ENCODE measurements around the gene PRSS33. TPM values are rescaled to one million over a fixed set of nuclear protein-coding genes. Genes with fewer than 3 reads are reported as not detected.
A peak's percentile ranks its signal among the peaks of the same experiment; 100 is the strongest.

The PRSS33 gene
- total RNA-seq, 6 experiments from 2014 or later: not detected

GRCh38 chr16:2777903-2778629 lies 9.3 kb downstream of the PRSS33 start:
- DNase-seq: no peak
- peaks cover 21% of the 10 kb centered on the region for H3K36me3 Mint-ChIP-seq (ENCODE audit: low read depth)
- TF ChIP-seq, protein P1, sequence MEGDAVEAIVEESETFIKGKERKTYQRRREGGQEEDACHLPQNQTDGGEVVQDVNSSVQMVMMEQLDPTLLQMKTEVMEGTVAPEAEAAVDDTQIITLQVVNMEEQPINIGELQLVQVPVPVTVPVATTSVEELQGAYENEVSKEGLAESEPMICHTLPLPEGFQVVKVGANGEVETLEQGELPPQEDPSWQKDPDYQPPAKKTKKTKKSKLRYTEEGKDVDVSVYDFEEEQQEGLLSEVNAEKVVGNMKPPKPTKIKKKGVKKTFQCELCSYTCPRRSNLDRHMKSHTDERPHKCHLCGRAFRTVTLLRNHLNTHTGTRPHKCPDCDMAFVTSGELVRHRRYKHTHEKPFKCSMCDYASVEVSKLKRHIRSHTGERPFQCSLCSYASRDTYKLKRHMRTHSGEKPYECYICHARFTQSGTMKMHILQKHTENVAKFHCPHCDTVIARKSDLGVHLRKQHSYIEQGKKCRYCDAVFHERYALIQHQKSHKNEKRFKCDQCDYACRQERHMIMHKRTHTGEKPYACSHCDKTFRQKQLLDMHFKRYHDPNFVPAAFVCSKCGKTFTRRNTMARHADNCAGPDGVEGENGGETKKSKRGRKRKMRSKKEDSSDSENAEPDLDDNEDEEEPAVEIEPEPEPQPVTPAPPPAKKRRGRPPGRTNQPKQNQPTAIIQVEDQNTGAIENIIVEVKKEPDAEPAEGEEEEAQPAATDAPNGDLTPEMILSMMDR (IDR thresholded peaks at IDR 0.05): no peak
- H3K4me3 Mint-ChIP-seq: peak overlapping the region; percentile 93
- H3K9me3 Mint-ChIP-seq: no peaks in the 10 kb centered on the region
- peaks cover 7% of the 10 kb centered on the region for H3K27me3 Mint-ChIP-seq (ENCODE audit: insufficient read depth)
- H3K4me1 Mint-ChIP-seq (ENCODE audit: low read depth): peaks cover 30% of the 10 kb centered on the region
- H3K27ac Mint-ChIP-seq: peak overlapping the region; percentile 95

DNA sequence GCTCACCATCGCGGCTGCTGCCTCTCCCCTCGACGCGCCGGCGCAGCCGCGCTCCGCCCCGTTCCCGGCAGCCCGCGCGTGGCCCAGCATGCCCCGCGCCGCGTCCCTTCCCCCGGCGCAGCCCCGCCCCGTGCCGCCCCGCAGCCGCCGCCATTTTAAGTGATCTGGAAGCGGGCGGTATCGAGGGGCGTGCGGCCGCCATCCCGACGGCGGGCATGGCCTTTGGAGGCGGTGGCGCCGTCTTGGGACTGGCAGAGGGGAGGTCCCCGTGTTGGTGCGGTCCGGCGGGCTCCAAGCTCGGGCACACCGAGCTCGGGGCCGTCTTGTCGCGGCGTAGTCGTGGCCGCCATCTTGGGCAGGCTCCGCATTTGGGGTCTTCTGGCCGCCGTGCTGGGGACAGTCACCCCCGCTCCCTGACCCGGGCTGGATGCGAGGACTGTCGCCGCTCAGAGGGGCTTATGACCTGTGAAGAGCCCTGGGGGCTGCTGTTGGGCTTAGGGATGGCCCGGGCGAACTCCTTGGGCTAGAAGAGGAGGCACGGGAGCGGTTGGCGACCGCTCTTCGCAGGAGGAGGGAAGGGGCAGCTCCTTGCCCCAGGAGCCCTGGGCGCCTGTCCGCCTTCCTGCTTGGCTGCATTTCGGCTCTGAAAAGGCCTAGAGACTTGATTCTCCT lies 10.0 kb downstream of the PRSS33 start, which contains the start of gene ELOB:
Gene ELOB (minus strand): TSS at position 50 of the 672 bp plus-strand sequence. CDS start 41 bp downstream, at position 9.
- TF ChIP-seq, protein P1 (IDR thresholded peaks at IDR 0.05): no peak
- peak within 1 kb of the TSS; percentile 100 for H3K4me3 Mint-ChIP-seq

DNA sequence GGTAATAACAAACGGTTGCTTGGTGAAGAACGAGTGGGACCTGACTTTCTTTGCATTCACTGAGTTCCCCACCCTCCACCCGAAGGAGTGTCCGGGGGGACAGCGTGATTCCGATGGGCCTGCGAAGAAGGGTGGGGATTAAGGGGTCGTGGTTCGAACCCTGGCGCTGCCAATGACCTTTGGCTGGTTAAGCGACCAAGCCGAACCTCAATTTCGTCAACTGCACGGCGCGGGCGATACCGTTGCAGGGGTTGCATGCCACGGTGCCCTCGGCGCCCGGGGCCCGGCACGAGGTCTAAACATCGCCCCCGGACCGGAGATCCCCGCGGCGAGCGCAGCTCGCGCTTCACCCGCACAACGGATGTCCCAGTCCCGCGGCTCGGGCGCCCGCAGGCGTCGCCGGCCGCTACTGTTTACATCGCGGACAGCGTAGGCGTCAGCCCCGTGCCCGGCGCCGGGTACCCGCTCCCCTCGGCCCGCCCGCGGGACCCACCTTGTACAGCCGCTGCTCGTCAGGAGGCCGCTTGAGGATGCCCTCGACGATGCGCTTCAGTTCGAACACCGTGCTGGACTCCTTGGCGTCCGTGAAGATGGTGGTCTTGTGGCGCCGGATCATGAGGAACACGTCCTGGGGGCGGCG lies 10.7 kb downstream of the PRSS33 start:
- H3K27ac Mint-ChIP-seq: peak overlapping the region; percentile 91
- H3K4me3 Mint-ChIP-seq: peak overlapping the region; percentile 100
- no peaks in the 10 kb centered on the region for H3K9me3 Mint-ChIP-seq
- TF ChIP-seq, protein P1 (IDR thresholded peaks at IDR 0.05): no peak
- peaks cover 33% of the 10 kb centered on the region for H3K36me3 Mint-ChIP-seq (ENCODE audit: low read depth)
- peaks cover 7% of the 10 kb centered on the region for H3K27me3 Mint-ChIP-seq (ENCODE audit: insufficient read depth)
- no peak for DNase-seq
- peaks cover 42% of the 10 kb centered on the region for H3K4me1 Mint-ChIP-seq (ENCODE audit: low read depth)

More for the DNA sequence above, 10.0 kb downstream of the PRSS33 start, which contains the start of gene ELOB:
- Mint-ChIP-seq H3K36me3 (ENCODE audit: low read depth) (peaks cover 28% of the 10 kb centered on the region), H3K27me3 (ENCODE audit: insufficient read depth) (peaks cover 7% of the 10 kb centered on the region), H3K9me3 (no peaks in the 10 kb centered on the region), H3K4me1 (ENCODE audit: low read depth) (peaks cover 37% of the 10 kb centered on the region), H3K27ac (peak within 1 kb of the TSS; percentile 95)
- DNase-seq: peak; percentile 70

DNA sequence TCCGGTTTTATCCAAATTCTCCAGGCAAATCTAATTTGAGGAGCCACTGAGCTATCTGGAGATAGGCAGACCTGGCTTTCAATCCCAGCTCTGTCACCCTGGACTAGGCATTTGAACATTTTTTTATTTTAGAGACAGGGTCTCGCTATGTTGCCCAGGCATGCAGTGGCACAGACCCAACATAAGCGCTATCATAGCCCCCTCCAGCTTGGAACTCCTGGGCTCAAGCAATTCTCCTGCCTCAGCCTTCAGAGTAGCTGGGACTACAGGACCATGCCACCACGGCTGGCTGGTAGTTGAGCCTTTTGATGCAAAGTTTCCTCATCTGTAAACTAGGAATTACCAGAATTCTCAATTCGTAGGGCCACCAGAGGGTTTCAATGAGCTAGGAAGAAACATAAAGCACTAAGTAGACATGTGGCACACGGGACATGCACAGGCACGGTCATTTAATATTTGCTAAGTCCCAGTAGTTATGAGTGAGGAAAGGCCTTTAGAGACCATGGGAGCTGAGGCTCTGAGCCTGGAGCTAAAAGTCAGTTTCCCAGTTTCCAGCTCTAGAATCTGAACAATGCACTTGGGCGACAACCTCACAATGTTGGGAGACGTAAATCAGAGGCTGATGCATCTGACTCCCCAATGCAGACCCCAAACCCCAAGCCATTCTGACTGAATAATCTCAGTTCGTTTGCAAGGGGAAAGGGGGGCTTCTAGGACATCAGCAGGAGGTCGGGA lies 11.4 kb downstream of the PRSS33 start:
- no peak for DNase-seq
- peak overlapping the region; percentile 91 for H3K27ac Mint-ChIP-seq
- peaks cover 42% of the 10 kb centered on the region for H3K4me1 Mint-ChIP-seq (ENCODE audit: low read depth)
- H3K36me3 Mint-ChIP-seq (ENCODE audit: low read depth): peaks cover 33% of the 10 kb centered on the region
- TF ChIP-seq, protein P1 (IDR thresholded peaks at IDR 0.05): no peak
- no peaks in the 10 kb centered on the region for H3K9me3 Mint-ChIP-seq
- H3K27me3 Mint-ChIP-seq (ENCODE audit: insufficient read depth): peaks cover 9% of the 10 kb centered on the region
- H3K4me3 Mint-ChIP-seq: peak overlapping the region; percentile 100

GRCh38 chr16:2775131-2775716 lies 12.1 kb downstream of the PRSS33 start:
- peaks cover 9% of the 10 kb centered on the region for H3K27me3 Mint-ChIP-seq (ENCODE audit: insufficient read depth)
- H3K4me3 Mint-ChIP-seq: peak overlapping the region; percentile 100
- no peaks in the 10 kb centered on the region for H3K9me3 Mint-ChIP-seq
- peaks cover 33% of the 10 kb centered on the region for H3K36me3 Mint-ChIP-seq (ENCODE audit: low read depth)
- peaks cover 42% of the 10 kb centered on the region for H3K4me1 Mint-ChIP-seq (ENCODE audit: low read depth)
- DNase-seq: no peak
- TF ChIP-seq, protein P1 (IDR thresholded peaks at IDR 0.05): no peak
- H3K27ac Mint-ChIP-seq: peak overlapping the region; percentile 71

Data from HFFc6 (cell line).